Measurements from ENCODE around the gene CBR1.

GRCh38 chr21:36064085-36064460, 5.8 kb upstream of the CBR1 start:
- TF ChIP-seq EZH2 (IDR thresholded peaks at IDR 0.05; ENCODE audit: insufficient read depth, poor library complexity, severe bottlenecking) (no peak), EZH2phosphoT487 (IDR thresholded peaks at IDR 0.05; ENCODE audit: insufficient read depth, low read depth) (no peak)
